Psoas muscle (tissue), 8 donors: ENCODE data around the gene ARHGEF12. TPM values are rescaled to one million over a fixed set of nuclear protein-coding genes. Genes with fewer than 3 reads are reported as not detected.

Source experiments
- ATAC-seq, 4 donors: fragments of 200-7000 bp; cut with Tn5 transposase; one replicate each; pipeline ENCODE4 v1.9.1; 2020; ENCODE audit warnings: moderate library complexity in 3 of 4, mild to moderate bottlenecking in 2 of 4
- DNase-seq, 2 donors: peaks; one replicate each; pipeline ENCODE4 v3.0.0-alpha.2; 2020
- H3K27ac ChIP-seq: fragments of 200-600 bp; one replicate; pipeline ENCODE4 v1.8.0; 2022
- H3K27me3 ChIP-seq, 3 donors: fragments of 200-600 bp in 1 of 3; one replicate each; pipeline versions ENCODE4 v1.6.1 to v1.8.0; 2013 to 2022; ENCODE audit warnings: low read length in 2 of 3, mild to moderate bottlenecking in 2 of 3, moderate library complexity in 1 of 3; ENCODE audit not compliant: insufficient read depth in 3 of 3
- H3K36me3 ChIP-seq, 2 donors: fragments of 200-600 bp in 1 of 2; one replicate each; pipeline versions ENCODE4 v1.6.1 to v1.8.0; 2013 to 2022; ENCODE audit warnings: low read depth in 1 of 2, mild to moderate bottlenecking in 1 of 2, moderate library complexity in 1 of 2; ENCODE audit not compliant: insufficient read depth in 1 of 2
- H3K4me1 ChIP-seq: fragments of 200-600 bp; one replicate; pipeline ENCODE4 v1.8.0; 2022
- H3K4me3 ChIP-seq: fragments of 200-600 bp; one replicate; pipeline ENCODE4 v1.8.0; 2022; ENCODE audit warnings: mild to moderate bottlenecking
- H3K9me3 ChIP-seq: fragments of 200-600 bp; one replicate; pipeline ENCODE4 v1.8.0; 2022
- CTCF ChIP-seq: fragments of 200-600 bp; IDR thresholded peaks from one replicate; pipeline ENCODE4 v1.8.0; 2022; ENCODE audit warnings: antibody characterized with exemption
- WGBS, 3 donors: extraction: QIAGEN DNeasy Blood & Tissue Kit; methylation state at CpG; one replicate each; pipeline versions ENCODE4 v1.1.6 to v1.1.7; 2013; 5-methylcytosine and 5-hydroxymethylcytosine counted together
- intact Hi-C, 2 donors: fragments of 100-400 bp; cut with DNase I; formaldehyde crosslinking; loops; one replicate each; pipeline versions ENCODE4 v1.11.0 to v1.14.2; 2022
- polyA plus RNA-seq, 3 donors: library from polyadenylated mRNA; stranded (reverse); fragments of 200-250 nt; gene quantifications; one replicate each; pipeline ENCODE4 v1.2.3, GENCODE V29; 2013
- total RNA-seq, 4 donors: library from RNA; stranded (reverse); fragmentation: NEBNext Ultra II Directional in 2 of 4; extraction: Animal tissue kit (Norgen Biotek cat#: 25700) in 2 of 4; gene quantifications; one replicate each; pipeline versions ENCODE4 v1.2.1 to v1.2.4, GENCODE V29; 2021 to 2023
- donor health status: healthy with polysubstance abuse.
- donor health status: DM: no; HTN: no; CAD: no; lungs with moderate emphysema.
- donor health status: Bipolar disorder and iron deficiency.
- donor health status: healthy.
- donor health status: DM: yes; HTN: yes; CAD: no.
- donor health status: DM: no; HTN: no; CAD: no.
- donor health status: DM: no; HTN: no; CAD: no.
- donor health status: DM: yes; HTN: yes; CAD: no.

ARHGEF12 gene
- total and polyA plus RNA-seq, 7 donors: 14.8 to 102 (median 45.6) TPM

- WGBS, 3 donors: 82 to 91% (median 85%) methylated on average over 3 of the region's 3 CpGs
- no peak overlapping the region for H3K27ac ChIP-seq
- DNase-seq (no peak), ATAC-seq (no peak)
- H3K4me1 ChIP-seq: no peaks in the 10 kb centered on the region
- TF ChIP-seq CTCF: no peak
- no peaks in the 10 kb centered on the region for H3K27me3 ChIP-seq
- H3K36me3 ChIP-seq: peaks cover 10 to 86% of the 10 kb centered on the region in 2 donors
- no peak overlapping the region for H3K4me3 ChIP-seq
- no peaks in the 10 kb centered on the region for H3K9me3 ChIP-seq
- intact Hi-C loops: no loop called here
Observed at GRCh38 chr11:120484722-120485121, 148.5 kb downstream of the ARHGEF12 start.

GRCh38 chr11:120486138-120486537, 149.9 kb downstream of the ARHGEF12 start:
- Histone ChIP-seq H3K27ac (no peak overlapping the region), H3K4me1 (no peaks in the 10 kb centered on the region), H3K36me3 (peaks cover 10 to 85% of the 10 kb centered on the region in 2 donors), H3K4me3 (no peak overlapping the region), H3K9me3 (no peaks in the 10 kb centered on the region), H3K27me3 (no peaks in the 10 kb centered on the region)
- no peak for TF ChIP-seq CTCF
- intact Hi-C loops: no loop called here
- ATAC-seq: no peak
- DNase-seq: no peak
- WGBS, 3 donors: 89 to 95% (median 92%) methylated on average over 5 of the region's 5 CpGs

DNA sequence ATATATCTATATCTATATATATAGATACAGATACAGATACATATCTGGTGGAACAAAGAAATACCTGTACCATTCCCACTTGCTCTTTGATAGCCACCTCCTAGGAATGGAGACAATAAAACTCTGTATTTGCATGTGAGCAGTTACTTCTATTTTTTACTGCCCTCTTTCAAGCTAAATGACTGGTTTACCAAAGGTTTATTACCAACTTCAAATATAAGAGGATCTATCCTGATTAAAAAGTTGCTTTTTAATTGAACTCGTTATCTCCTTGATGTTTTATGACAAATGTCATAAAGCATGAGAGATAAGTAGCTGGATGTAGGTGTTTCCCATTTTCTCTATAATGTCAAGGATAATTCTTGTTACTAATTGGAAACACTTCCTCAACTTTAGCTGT, 153.6 kb downstream of the ARHGEF12 start:
- ATAC-seq (no peak), DNase-seq (no peak)
- Histone ChIP-seq H3K9me3 (no peaks in the 10 kb centered on the region), H3K27ac (no peak overlapping the region), H3K4me3 (no peak overlapping the region), H3K27me3 (no peaks in the 10 kb centered on the region), H3K4me1 (no peaks in the 10 kb centered on the region), H3K36me3 (peaks cover 7 to 52% of the 10 kb centered on the region in 2 donors)
- TF ChIP-seq CTCF: no peak
- 95 to 98% (median 95%) methylated on average over 1 of the region's 1 CpG for WGBS, 3 donors
- intact Hi-C loops: no loop called here

DNA sequence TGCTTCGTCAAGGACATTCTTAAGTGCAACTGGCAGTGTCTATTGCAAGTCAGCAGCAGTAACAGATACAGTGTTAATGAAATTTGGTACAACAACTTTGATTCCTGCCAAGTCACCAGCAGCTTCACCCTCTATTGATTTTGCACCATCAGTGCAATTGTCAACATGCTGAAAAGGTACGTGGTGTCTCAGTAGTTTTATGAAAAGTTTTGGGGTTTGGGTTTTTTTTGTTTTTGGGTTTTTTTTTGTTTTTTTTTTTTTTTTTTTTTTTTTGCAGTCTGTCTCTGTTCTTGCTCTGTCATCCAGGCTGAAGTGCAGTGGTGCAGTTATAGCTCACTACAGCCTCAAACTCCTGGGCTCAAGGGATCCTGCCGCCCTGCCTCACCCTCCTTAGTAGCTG, 156.3 kb downstream of the ARHGEF12 start:
- H3K4me3 ChIP-seq: no peak overlapping the region
- intact Hi-C loops: no loop called here
- no peak overlapping the region for H3K27ac ChIP-seq
- H3K36me3 ChIP-seq: peaks cover 3 to 25% of the 10 kb centered on the region in 2 donors
- no peaks in the 10 kb centered on the region for H3K4me1 ChIP-seq
- no peaks in the 10 kb centered on the region for H3K9me3 ChIP-seq
- no peak for TF ChIP-seq CTCF
- no peak for DNase-seq
- WGBS, 3 donors: 60 to 76% (median 67%) methylated on average over 3 of the region's 3 CpGs
- peak in 1 of 4 donors; percentile 8 for ATAC-seq
- H3K27me3 ChIP-seq: no peaks in the 10 kb centered on the region

DNA sequence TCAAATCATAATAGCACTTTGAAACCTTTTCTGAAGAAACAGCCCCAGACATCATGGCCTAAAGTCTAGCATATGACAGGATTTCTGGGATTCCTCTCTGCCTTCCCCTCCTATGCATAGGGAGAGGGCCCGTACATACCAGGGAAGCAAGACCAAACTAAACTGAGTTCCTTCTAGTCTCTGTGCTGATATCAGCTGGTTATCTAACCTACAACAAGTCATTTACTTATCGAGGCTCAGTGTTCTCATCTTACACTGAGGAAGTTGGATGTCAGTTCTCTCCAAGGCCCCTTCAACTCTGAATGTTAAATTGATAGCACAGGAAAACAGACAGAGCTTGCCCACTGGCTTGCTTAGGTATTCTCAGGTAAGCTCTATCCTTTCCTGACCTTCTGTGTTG, 158.4 kb downstream of the ARHGEF12 start:
- ATAC-seq (no peak), DNase-seq (no peak)
- peaks cover 0 to 4% (median 0%) of the 10 kb centered on the region in 3 donors for H3K27me3 ChIP-seq
- H3K4me1 ChIP-seq: no peaks in the 10 kb centered on the region
- no peak overlapping the region for H3K27ac ChIP-seq
- H3K4me3 ChIP-seq: no peak overlapping the region
- H3K36me3 ChIP-seq: peaks cover 0 to 18% of the 10 kb centered on the region in 2 donors
- TF ChIP-seq CTCF: no peak
- 41 to 53% (median 45%) methylated on average over 2 of the region's 2 CpGs for WGBS, 3 donors
- intact Hi-C loops: no loop called here
- H3K9me3 ChIP-seq: no peaks in the 10 kb centered on the region
